Measurements from ENCODE around the gene ZCCHC7.
"Not testable (repeated sequence)": the region's sequence is repeated elsewhere in the genome, so short reads cannot be mapped to it uniquely, and the experiment has no call there.

Gene ZCCHC7

DNA sequence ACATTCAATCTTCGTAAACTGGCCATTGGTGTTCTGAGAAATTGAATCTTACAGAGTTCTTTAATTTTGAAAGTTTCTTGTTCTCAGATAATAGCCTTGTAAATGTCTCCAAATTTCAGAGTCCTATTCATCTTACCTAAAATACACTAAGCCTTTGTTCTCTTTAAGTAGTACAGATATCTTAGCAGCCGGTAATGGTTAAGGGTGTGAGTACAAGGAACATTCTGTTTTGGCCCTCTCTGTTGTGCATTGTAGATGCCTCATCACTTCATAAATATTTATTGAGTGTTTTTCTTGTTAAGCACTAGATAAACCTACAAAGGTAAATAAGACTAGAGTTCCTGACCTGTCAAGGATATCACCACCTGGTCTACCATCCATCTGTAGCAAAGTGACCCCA lies 35.2 kb downstream of the ZCCHC7 start:
- Histone ChIP-seq H3K9me3 (ENCODE audit: insufficient read depth, low read depth, low read length) (no peaks in the 10 kb centered on the region), H3K27ac (ENCODE audit: low read length) (no peak overlapping the region), H3K27me3 (ENCODE audit: insufficient read depth, low read length) (no peaks in the 10 kb centered on the region), H3K36me3 (ENCODE audit: insufficient read depth, low read depth, low read length) (no peaks in the 10 kb centered on the region), H3K9ac (ENCODE audit: low read depth, low read length) (no peak overlapping the region), H3K4me3 (ENCODE audit: low read length) (no peak overlapping the region), H3K4me1 (ENCODE audit: insufficient read depth, low read length) (no peaks in the 10 kb centered on the region)

DNA sequence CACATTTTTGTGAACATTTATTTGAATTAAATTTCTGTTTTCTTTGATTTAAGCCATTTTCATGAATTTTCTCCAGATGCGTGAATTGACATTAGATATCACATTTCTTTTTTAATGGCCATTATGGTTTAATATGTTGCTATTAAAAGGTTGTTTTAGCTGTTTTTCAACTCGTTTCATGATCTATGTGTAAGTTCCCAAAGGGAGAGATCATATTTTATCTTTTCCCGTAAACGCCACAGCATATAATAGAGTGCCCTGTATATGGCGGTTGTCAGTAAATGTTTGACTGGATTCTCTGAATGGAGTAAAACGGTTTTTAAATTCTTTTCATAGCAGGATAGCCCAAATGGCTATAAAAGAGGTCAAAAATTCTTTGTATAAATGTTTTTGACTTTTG lies 35.8 kb downstream of the ZCCHC7 start:
- H3K27ac ChIP-seq (ENCODE audit: low read length), result no peak overlapping the region
- no peak overlapping the region for H3K4me3 ChIP-seq (ENCODE audit: low read length)
- H3K27me3 ChIP-seq (ENCODE audit: insufficient read depth, low read length), result no peaks in the 10 kb centered on the region
- H3K4me1 ChIP-seq (ENCODE audit: insufficient read depth, low read length), result no peaks in the 10 kb centered on the region
- H3K36me3 ChIP-seq (ENCODE audit: insufficient read depth, low read depth, low read length), result no peaks in the 10 kb centered on the region
- no peak overlapping the region for H3K9ac ChIP-seq (ENCODE audit: low read depth, low read length)
- H3K9me3 ChIP-seq (ENCODE audit: insufficient read depth, low read depth, low read length), result no peaks in the 10 kb centered on the region

DNA sequence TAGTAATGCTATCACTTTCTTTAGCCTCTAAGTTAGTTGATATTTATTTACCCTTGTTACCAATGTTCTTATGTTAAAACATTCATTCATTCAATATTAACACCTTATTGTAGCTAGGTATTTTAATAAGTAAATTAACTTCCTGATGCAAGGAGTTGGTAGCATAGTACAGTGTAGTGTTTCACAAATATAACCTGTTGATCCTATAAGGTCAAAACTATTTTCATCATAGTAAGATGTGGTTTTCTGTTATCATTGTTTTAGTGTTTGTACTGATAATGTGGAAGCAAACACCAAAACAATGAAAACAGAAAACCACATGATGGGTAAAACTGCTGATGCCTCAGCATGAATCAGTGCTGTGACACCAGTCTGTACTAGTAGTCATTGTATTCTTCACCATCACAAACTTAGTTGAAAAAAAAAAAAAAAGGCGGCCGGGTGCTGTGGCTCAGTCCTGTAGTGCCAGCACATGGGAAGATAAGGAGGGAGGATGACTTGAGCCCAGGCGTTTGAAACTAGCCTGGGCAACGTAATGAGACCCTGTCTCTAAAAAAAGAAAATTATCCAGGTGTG lies 36.5 kb downstream of the ZCCHC7 start:
- Histone ChIP-seq H3K36me3 (ENCODE audit: insufficient read depth, low read depth, low read length) (no peaks in the 10 kb centered on the region), H3K4me3 (ENCODE audit: low read length) (no peak overlapping the region), H3K27me3 (ENCODE audit: insufficient read depth, low read length) (no peaks in the 10 kb centered on the region), H3K9me3 (ENCODE audit: insufficient read depth, low read depth, low read length) (no peaks in the 10 kb centered on the region), H3K9ac (ENCODE audit: low read depth, low read length) (no peak overlapping the region), H3K27ac (ENCODE audit: low read length) (no peak overlapping the region), H3K4me1 (ENCODE audit: insufficient read depth, low read length) (no peaks in the 10 kb centered on the region)

DNA sequence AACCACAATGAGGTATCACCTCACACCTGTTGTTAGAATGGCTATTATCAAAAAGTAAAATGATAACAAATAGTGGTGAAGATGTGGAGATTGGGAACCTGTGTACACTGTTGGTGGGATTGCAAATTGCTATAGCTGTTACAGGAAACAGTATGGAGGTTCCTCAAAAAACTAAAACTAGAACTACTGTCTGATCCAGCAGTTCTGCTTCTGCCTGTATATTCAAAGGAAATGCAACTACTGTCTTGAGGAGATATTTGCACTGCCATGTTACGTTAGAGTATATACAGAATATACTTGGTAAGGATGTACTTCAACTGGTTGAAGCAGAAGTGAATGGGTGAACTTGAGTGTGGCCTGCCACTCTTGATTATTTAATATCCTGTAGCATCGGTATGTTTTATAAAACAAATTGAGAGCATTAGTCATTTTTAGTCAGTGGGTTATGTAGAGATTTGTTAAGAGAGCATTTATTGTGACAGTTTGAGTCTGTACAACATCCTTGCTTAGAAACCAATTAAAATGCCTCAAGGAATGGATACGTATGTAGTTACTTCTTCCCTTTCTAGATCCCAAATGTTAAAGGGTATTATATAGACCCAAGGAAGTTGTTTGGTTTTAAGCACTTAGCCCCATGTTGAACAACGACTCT lies 37.5 kb downstream of the ZCCHC7 start:
- no peak overlapping the region for H3K27ac ChIP-seq (ENCODE audit: low read length)
- H3K36me3 ChIP-seq (ENCODE audit: insufficient read depth, low read depth, low read length), result no peaks in the 10 kb centered on the region
- no peaks in the 10 kb centered on the region for H3K27me3 ChIP-seq (ENCODE audit: insufficient read depth, low read length)
- H3K4me1 ChIP-seq (ENCODE audit: insufficient read depth, low read length), result no peaks in the 10 kb centered on the region; the same call in 1 of the 2 replicates
- H3K4me3 ChIP-seq (ENCODE audit: low read length), result no peak overlapping the region
- no peak overlapping the region for H3K9ac ChIP-seq (ENCODE audit: low read depth, low read length)
- no peaks in the 10 kb centered on the region for H3K9me3 ChIP-seq (ENCODE audit: insufficient read depth, low read depth, low read length)

DNA sequence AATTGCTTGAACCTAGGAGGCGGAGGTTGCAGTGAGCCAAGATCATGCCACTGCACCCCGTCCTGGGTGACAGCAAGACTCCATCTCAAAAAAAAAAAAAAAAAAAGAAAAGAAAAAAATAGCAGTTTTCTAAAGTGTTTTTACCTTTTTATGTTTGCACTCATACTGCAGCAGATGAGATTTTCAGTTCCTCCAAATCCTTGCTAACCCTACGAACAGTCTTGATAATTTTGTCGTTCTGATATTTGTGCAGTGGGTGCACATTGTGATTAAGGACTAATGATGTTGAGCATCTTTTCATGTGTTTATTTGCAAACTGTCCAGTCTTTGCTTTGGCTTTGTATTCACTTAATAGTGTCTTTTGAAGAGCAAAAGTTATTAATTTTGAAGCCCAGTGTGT lies 42.9 kb downstream of the ZCCHC7 start:
- Histone ChIP-seq H3K36me3 (ENCODE audit: insufficient read depth, low read depth, low read length) (no peaks in the 10 kb centered on the region; the same call in 1 of the 2 replicates), H3K4me1 (ENCODE audit: insufficient read depth, low read length) (no peaks in the 10 kb centered on the region; the same call in 1 of the 2 replicates), H3K9ac (ENCODE audit: low read depth, low read length) (no peak overlapping the region), H3K27ac (ENCODE audit: low read length) (no peak overlapping the region), H3K4me3 (ENCODE audit: low read length) (no peak overlapping the region), H3K27me3 (ENCODE audit: insufficient read depth, low read length) (no peaks in the 10 kb centered on the region), H3K9me3 (ENCODE audit: insufficient read depth, low read depth, low read length) (no peaks in the 10 kb centered on the region)

DNA sequence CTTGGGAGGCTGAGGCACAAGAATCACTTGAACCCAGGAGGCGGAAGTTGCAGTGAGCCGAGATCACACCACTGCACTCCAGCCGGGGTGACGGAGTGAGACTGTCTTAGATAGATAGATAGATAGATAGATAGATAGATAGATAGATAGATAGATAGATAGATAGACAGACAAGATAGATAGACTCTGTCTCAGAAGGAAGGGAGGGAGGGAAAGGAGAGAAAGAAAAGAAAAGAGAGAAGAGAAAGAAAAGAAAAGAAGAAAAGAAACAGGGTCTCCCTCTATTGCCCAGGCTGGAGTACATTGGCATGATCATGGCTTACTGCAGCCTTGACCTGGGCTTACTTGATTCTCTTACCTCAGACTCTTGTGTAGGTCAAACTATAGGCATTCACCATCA lies 44.0 kb downstream of the ZCCHC7 start:
- not testable (repeated sequence) for H3K4me1 ChIP-seq (ENCODE audit: insufficient read depth, low read length); H3K9ac ChIP-seq (ENCODE audit: low read depth, low read length); H3K36me3 ChIP-seq (ENCODE audit: insufficient read depth, low read depth, low read length); H3K27me3 ChIP-seq (ENCODE audit: insufficient read depth, low read length); H3K27ac ChIP-seq (ENCODE audit: low read length); H3K4me3 ChIP-seq (ENCODE audit: low read length); H3K9me3 ChIP-seq (ENCODE audit: insufficient read depth, low read depth, low read length)

DNA sequence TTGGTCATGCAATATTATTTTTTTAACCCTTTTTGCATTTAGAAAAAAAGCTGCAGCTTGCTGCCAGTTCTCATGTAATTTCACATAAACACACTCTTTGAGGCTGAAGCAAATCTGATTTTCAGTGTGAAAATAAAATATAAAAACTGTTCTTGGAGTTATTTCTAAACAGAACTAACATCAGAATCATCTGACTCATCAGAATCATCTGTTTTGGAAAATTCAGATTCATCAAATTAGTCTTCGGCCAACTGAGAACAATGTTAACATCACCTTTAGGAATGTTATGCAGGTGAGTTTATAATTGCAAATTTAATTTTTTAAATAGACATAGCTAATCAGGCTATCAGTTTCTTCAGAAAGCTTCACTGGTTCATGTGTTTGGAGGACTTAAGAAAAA lies 45.3 kb downstream of the ZCCHC7 start:
- Histone ChIP-seq H3K27ac (ENCODE audit: low read length) (no peak overlapping the region), H3K9me3 (ENCODE audit: insufficient read depth, low read depth, low read length) (no peaks in the 10 kb centered on the region), H3K27me3 (ENCODE audit: insufficient read depth, low read length) (no peaks in the 10 kb centered on the region), H3K9ac (ENCODE audit: low read depth, low read length) (no peak overlapping the region), H3K4me1 (ENCODE audit: insufficient read depth, low read length) (no peaks in the 10 kb centered on the region; the same call in 1 of the 2 replicates), H3K36me3 (ENCODE audit: insufficient read depth, low read depth, low read length) (no peaks in the 10 kb centered on the region; the same call in 1 of the 2 replicates), H3K4me3 (ENCODE audit: low read length) (no peak overlapping the region)

DNA sequence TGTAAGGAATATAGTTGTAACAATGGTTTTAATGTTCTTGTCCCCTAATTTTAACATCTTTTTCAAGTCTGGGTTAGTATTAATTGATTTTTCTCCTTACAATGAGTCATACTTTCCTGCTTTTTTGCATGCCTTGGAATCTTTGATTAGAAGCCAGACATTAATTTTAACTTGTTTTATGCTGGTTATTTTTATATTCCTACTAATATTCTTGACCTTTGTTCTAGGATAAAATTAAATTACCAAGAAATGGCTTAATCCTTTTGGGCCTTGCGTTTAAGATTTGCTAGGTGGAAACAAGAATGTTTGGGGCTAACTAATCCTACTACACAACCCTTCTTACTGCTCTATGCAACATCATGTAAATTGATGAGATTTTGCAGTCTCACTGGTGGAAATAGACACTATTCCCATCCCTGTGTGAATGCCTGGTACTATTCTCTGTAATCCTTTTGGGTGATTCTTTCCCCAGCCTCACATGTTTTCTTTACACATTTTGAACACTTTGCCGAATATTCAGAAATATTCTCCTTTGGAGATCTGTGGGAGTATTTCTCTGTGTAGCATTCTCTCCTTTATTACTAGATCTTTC lies 47.2 kb downstream of the ZCCHC7 start:
- no peaks in the 10 kb centered on the region; the same call in 1 of the 2 replicates for H3K4me1 ChIP-seq (ENCODE audit: insufficient read depth, low read length)
- H3K9me3 ChIP-seq (ENCODE audit: insufficient read depth, low read depth, low read length), result no peaks in the 10 kb centered on the region
- no peak overlapping the region for H3K27ac ChIP-seq (ENCODE audit: low read length)
- H3K27me3 ChIP-seq (ENCODE audit: insufficient read depth, low read length), result no peaks in the 10 kb centered on the region
- H3K4me3 ChIP-seq (ENCODE audit: low read length), result no peak overlapping the region
- no peak overlapping the region for H3K9ac ChIP-seq (ENCODE audit: low read depth, low read length)
- no peaks in the 10 kb centered on the region; the same call in 1 of the 2 replicates for H3K36me3 ChIP-seq (ENCODE audit: insufficient read depth, low read depth, low read length)

DNA sequence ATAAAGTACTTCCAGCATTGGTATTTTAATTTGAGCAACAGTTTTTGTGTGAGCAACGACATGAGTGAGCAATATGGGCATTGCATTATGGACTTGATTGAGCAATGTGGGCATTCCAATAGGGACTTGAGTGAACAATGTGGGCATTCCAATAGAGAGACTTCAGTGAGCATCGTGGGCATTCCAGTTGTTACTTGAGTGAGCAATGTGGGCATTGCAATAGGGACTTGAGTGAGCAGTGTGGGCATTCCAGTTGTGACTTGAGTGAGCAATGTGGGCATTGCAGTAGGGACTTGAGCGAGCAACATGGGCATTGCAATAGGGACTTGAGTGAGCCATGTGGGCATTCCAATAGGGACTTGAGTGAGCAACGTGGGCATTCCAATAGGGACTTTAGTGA lies 52.2 kb downstream of the ZCCHC7 start:
- H3K9me3 ChIP-seq (ENCODE audit: insufficient read depth, low read depth, low read length), result no peaks in the 10 kb centered on the region
- H3K9ac ChIP-seq (ENCODE audit: low read depth, low read length), result no peak overlapping the region
- no peak overlapping the region for H3K27ac ChIP-seq (ENCODE audit: low read length)
- H3K4me1 ChIP-seq (ENCODE audit: insufficient read depth, low read length), result no peaks in the 10 kb centered on the region
- no peak overlapping the region for H3K4me3 ChIP-seq (ENCODE audit: low read length)
- no peaks in the 10 kb centered on the region; the same call in 1 of the 2 replicates for H3K36me3 ChIP-seq (ENCODE audit: insufficient read depth, low read depth, low read length)
- H3K27me3 ChIP-seq (ENCODE audit: insufficient read depth, low read length), result no peaks in the 10 kb centered on the region

DNA sequence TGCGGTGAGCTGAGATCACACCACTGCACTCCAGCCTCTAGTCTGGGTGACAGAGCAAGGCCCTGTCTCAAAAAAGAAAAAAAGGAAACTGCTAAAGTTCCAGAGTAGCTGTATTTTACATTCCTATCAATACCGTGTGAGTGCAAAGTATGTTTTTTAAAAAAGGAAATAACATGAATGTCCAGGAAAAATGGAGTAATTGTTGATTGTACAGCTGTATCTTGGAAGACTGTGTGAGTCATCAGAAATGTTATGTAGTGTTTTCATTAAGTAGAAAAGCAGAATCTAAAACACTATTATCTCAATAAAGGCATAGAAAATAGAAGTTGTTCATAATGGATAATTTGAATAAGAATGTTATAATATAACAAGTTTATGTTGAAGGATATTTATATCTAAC lies 53.9 kb downstream of the ZCCHC7 start:
- Histone ChIP-seq H3K4me1 (ENCODE audit: insufficient read depth, low read length) (no peaks in the 10 kb centered on the region), H3K36me3 (ENCODE audit: insufficient read depth, low read depth, low read length) (no peaks in the 10 kb centered on the region), H3K9ac (ENCODE audit: low read depth, low read length) (no peak overlapping the region), H3K4me3 (ENCODE audit: low read length) (no peak overlapping the region), H3K27me3 (ENCODE audit: insufficient read depth, low read length) (no peaks in the 10 kb centered on the region), H3K27ac (ENCODE audit: low read length) (no peak overlapping the region), H3K9me3 (ENCODE audit: insufficient read depth, low read depth, low read length) (no peaks in the 10 kb centered on the region)

DNA sequence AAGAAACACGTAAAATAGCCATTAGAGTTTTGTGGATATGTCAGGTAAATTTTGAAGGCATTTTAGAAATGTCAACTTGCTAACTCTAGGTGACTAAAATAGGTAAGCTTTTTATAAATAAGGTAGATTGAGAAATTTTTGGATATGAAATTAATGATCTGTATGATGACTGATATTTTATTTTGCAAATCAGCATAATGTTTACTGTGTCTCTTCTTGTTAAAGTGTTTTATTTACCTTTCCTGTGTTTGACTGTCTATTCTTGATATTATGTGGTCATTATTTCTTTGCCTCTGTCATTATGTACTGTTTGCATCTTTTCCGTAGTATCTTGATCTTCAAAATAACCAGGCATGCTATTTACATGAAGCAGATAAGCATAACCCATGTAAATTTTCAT lies 58.4 kb downstream of the ZCCHC7 start:
- H3K27me3 ChIP-seq (ENCODE audit: insufficient read depth, low read length), result no peaks in the 10 kb centered on the region
- H3K9ac ChIP-seq (ENCODE audit: low read depth, low read length), result no peak overlapping the region
- H3K4me3 ChIP-seq (ENCODE audit: low read length), result no peak overlapping the region
- no peaks in the 10 kb centered on the region; the same call in 1 of the 2 replicates for H3K36me3 ChIP-seq (ENCODE audit: insufficient read depth, low read depth, low read length)
- no peak overlapping the region for H3K27ac ChIP-seq (ENCODE audit: low read length)
- no peaks in the 10 kb centered on the region for H3K9me3 ChIP-seq (ENCODE audit: insufficient read depth, low read depth, low read length)
- peaks cover 1% of the 10 kb centered on the region; the same call in 1 of the 2 replicates for H3K4me1 ChIP-seq (ENCODE audit: insufficient read depth, low read length)

DNA sequence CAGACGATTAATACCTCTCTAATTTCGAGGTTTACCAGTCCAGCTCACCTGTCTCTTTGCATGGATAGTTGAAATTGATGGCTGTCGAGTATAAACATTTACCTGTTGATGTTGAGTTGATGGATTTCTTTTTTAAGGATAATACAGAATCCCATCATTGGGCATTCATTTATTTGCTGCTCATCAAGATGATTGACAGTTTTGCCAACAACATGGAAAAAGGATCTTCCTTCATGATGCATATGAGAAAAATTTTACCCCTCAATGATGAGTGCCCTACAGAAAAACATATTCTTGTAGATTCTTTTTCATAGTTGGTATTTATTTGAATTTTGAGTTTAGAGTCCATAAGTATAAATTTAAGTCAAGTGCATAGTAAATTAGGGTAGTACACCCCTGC lies 59.2 kb downstream of the ZCCHC7 start:
- Histone ChIP-seq H3K27me3 (ENCODE audit: insufficient read depth, low read length) (no peaks in the 10 kb centered on the region), H3K4me3 (ENCODE audit: low read length) (no peak overlapping the region), H3K27ac (ENCODE audit: low read length) (no peak overlapping the region), H3K4me1 (ENCODE audit: insufficient read depth, low read length) (peaks cover 8% of the 10 kb centered on the region; the same call in 1 of the 2 replicates), H3K36me3 (ENCODE audit: insufficient read depth, low read depth, low read length) (no peaks in the 10 kb centered on the region; the same call in 1 of the 2 replicates), H3K9ac (ENCODE audit: low read depth, low read length) (no peak overlapping the region), H3K9me3 (ENCODE audit: insufficient read depth, low read depth, low read length) (no peaks in the 10 kb centered on the region)

Measured in iPS-20b (cell line).